WERI-Rb-1 (cell line): ENCODE measurements around the gene ARHGAP26.

Experiments
- DNase-seq: peaks from one replicate; pipeline ENCODE4 v3.0.0-alpha.2; 2020
- H3K27ac ChIP-seq: fragments of 250-450 bp; sonication (Bioruptor Pico); 2 replicates; pipeline ENCODE4 v1.5.1; 2020; ENCODE audit warnings: mild to moderate bottlenecking, moderate library complexity
- H3K27me3 ChIP-seq: fragments of 250-450 bp; sonication (Bioruptor Pico); 2 replicates; pipeline ENCODE4 v1.5.1; 2021; ENCODE audit warnings: mild to moderate bottlenecking, low read depth, moderate library complexity; ENCODE audit not compliant: insufficient read depth, severe bottlenecking
- H3K36me3 ChIP-seq: fragments of 250-450 bp; sonication (Bioruptor Pico); 2 replicates; pipeline ENCODE4 v1.5.1; 2020; ENCODE audit warnings: mild to moderate bottlenecking, moderate library complexity
- H3K4me3 ChIP-seq: 2 replicates; pipeline ENCODE4 v1.5.1; 2011; ENCODE audit warnings: low read depth, mild to moderate bottlenecking, control low read depth, low read length
- H3K9me3 ChIP-seq: fragments of 250-450 bp; sonication (Bioruptor Pico); 2 replicates; pipeline ENCODE4 v1.5.1; 2021; ENCODE audit warnings: mild to moderate bottlenecking, moderate library complexity; ENCODE audit not compliant: severe bottlenecking
- CTCF ChIP-seq: IDR thresholded peaks from 2 replicates; pipeline ENCODE4 v1.5.1; 2011; ENCODE audit warnings: low read depth, mild to moderate bottlenecking, control low read depth, inconsistent platforms, low read length

ARHGAP26 gene

GRCh38 chr5:142807372-142807911 lies 37.3 kb downstream of the ARHGAP26 start:
- no peak for DNase-seq
- no peaks in the 10 kb centered on the region for H3K27me3 ChIP-seq
- H3K27ac ChIP-seq, result no peak overlapping the region
- no peak overlapping the region for H3K4me3 ChIP-seq
- no peak for TF ChIP-seq CTCF
- no peaks in the 10 kb centered on the region for H3K36me3 ChIP-seq
- no peaks in the 10 kb centered on the region for H3K9me3 ChIP-seq

- Histone ChIP-seq H3K27me3 (no peaks in the 10 kb centered on the region), H3K4me3 (no peak overlapping the region), H3K27ac (no peak overlapping the region), H3K36me3 (no peaks in the 10 kb centered on the region), H3K9me3 (no peaks in the 10 kb centered on the region)
- DNase-seq, result no peak
- no peak for TF ChIP-seq CTCF
These were observed 38.9 kb downstream of the ARHGAP26 start for GRCh38 chr5:142808878-142809598.

GRCh38 chr5:142810081-142810480 lies 39.9 kb downstream of the ARHGAP26 start:
- TF ChIP-seq CTCF, result no peak
- Histone ChIP-seq H3K27me3 (no peaks in the 10 kb centered on the region), H3K4me3 (no peak overlapping the region), H3K27ac (no peak overlapping the region), H3K9me3 (no peaks in the 10 kb centered on the region), H3K36me3 (no peaks in the 10 kb centered on the region)
- no peak for DNase-seq

GRCh38 chr5:142810743-142811290 lies 40.6 kb downstream of the ARHGAP26 start:
- no peaks in the 10 kb centered on the region for H3K36me3 ChIP-seq
- no peaks in the 10 kb centered on the region for H3K9me3 ChIP-seq
- H3K27ac ChIP-seq, result no peak overlapping the region
- TF ChIP-seq CTCF, result no peak
- H3K4me3 ChIP-seq, result no peak overlapping the region
- H3K27me3 ChIP-seq, result no peaks in the 10 kb centered on the region
- DNase-seq, result no peak

GRCh38 chr5:142811866-142812557 lies 41.8 kb downstream of the ARHGAP26 start:
- no peak overlapping the region for H3K27ac ChIP-seq
- no peak for DNase-seq
- no peak for TF ChIP-seq CTCF

More at GRCh38 chr5:142811866-142812557, 41.8 kb downstream of the ARHGAP26 start:
- Histone ChIP-seq H3K9me3 (no peaks in the 10 kb centered on the region), H3K27me3 (no peaks in the 10 kb centered on the region), H3K4me3 (no peak overlapping the region), H3K36me3 (no peaks in the 10 kb centered on the region)
